ENCODE measurements around the gene LAMP2. TPM values are rescaled to one million over a fixed set of nuclear protein-coding genes. Genes with fewer than 3 reads are reported as not detected.

LAMP2 gene
- total and polyA plus RNA-seq, 8 donors: 77.7 to 160 (median 94.2) TPM

- Histone ChIP-seq H3K4me1 (peaks cover 0 to under 1% of the 10 kb centered on the region in 2 donors), H3K36me3 (peaks cover 0 to 31% of the 10 kb centered on the region in 2 donors), H3K27me3 (peaks cover 0 to 3% of the 10 kb centered on the region in 2 donors), H3K27ac (no peak overlapping the region), H3K9me3 (no peaks in the 10 kb centered on the region), H3K4me3 (no peak overlapping the region)
- peak in 1 of 4 donors; percentile 44 for DNase-seq
- peak; percentile 44 for ATAC-seq
- TF ChIP-seq CTCF (IDR thresholded peaks at IDR 0.05): peak in 1 of 2 donors; percentile 15
- intact Hi-C loops (cut with DNase I): no loop called here
These were observed 17.0 kb downstream of the LAMP2 start for GRCh38 chrX:120452131-120452530.

- TF ChIP-seq CTCF (IDR thresholded peaks at IDR 0.05): no peak
- Histone ChIP-seq H3K27me3 (peaks cover 0 to 3% of the 10 kb centered on the region in 2 donors), H3K4me3 (no peak overlapping the region), H3K4me1 (no peaks in the 10 kb centered on the region), H3K9me3 (no peaks in the 10 kb centered on the region), H3K36me3 (peaks cover 0 to 45% of the 10 kb centered on the region in 2 donors), H3K27ac (no peak overlapping the region)
- DNase-seq (no peak), ATAC-seq (no peak)
- intact Hi-C loops (cut with DNase I): no loop called here
These were observed 18.9 kb downstream of the LAMP2 start for GRCh38 chrX:120450163-120450562.

- ATAC-seq (no peak), DNase-seq (no peak)
- Histone ChIP-seq H3K9me3 (no peaks in the 10 kb centered on the region), H3K27ac (no peak overlapping the region), H3K4me1 (no peaks in the 10 kb centered on the region), H3K36me3 (peaks cover 0 to 58% of the 10 kb centered on the region in 2 donors), H3K27me3 (peaks cover 0 to 3% of the 10 kb centered on the region in 2 donors), H3K4me3 (no peak overlapping the region)
- intact Hi-C loops (cut with DNase I): no loop called here
- TF ChIP-seq CTCF (IDR thresholded peaks at IDR 0.05): no peak
These were observed 22.6 kb downstream of the LAMP2 start for GRCh38 chrX:120446498-120446897.

- Histone ChIP-seq H3K36me3 (peaks cover 0 to 50% of the 10 kb centered on the region in 2 donors), H3K27me3 (no peaks in the 10 kb centered on the region), H3K4me3 (no peak overlapping the region), H3K27ac (no peak overlapping the region), H3K9me3 (no peaks in the 10 kb centered on the region), H3K4me1 (no peaks in the 10 kb centered on the region)
- intact Hi-C loops (cut with DNase I): no loop called here
- ATAC-seq (no peak), DNase-seq (no peak)
- no peak for TF ChIP-seq CTCF (IDR thresholded peaks at IDR 0.05)
These were observed 29.2 kb downstream of the LAMP2 start for GRCh38 chrX:120439921-120440320.

- Histone ChIP-seq H3K9me3 (no peaks in the 10 kb centered on the region), H3K4me3 (no peak overlapping the region), H3K36me3 (no peaks in the 10 kb centered on the region), H3K4me1 (no peaks in the 10 kb centered on the region), H3K27me3 (no peaks in the 10 kb centered on the region), H3K27ac (no peak overlapping the region)
- intact Hi-C loops (cut with DNase I): no loop called here
- DNase-seq: no peak
- TF ChIP-seq CTCF (IDR thresholded peaks at IDR 0.05): no peak
- no peak for ATAC-seq
These were observed 39.1 kb downstream of the LAMP2 start for GRCh38 chrX:120429776-120430540.
